Activated CD8-positive, alpha-beta memory T cell treated with anti-CD3 and anti-CD28 coated beads for 1 hour (primary cell): ENCODE data around the gene LCE1E.

Experiments
- DNase-seq, 2 donors: peaks; one replicate each; pipeline ENCODE4 v3.0.0-alpha.2; 2020; ENCODE audit warnings: low read depth in 1 of 2; ENCODE audit errors: extremely low read depth in 1 of 2

Gene LCE1E

GRCh38 chr1:152777510-152778137 is 8.4 kb upstream of the LCE1E start:
- DNase-seq: no peak

GRCh38 chr1:152783095-152783494 is 3.0 kb upstream of the LCE1E start:
- no peak for DNase-seq

GRCh38 chr1:152795686-152796085 is 9.6 kb downstream of the LCE1E start:
- DNase-seq: no peak

- DNase-seq: no peak
Observed at GRCh38 chr1:152796421-152796820, 10.4 kb downstream of the LCE1E start, which contains the start of gene LCE1D. Gene LCE1D, plus strand, starts transcription at chr1:152796721. Its CDS starts 1,074 bp downstream, at chr1:152797795.

- no peak for DNase-seq
Observed at GRCh38 chr1:152801333-152801732, 15.3 kb downstream of the LCE1E start.

- no peak for DNase-seq
Observed at GRCh38 chr1:152806576-152806975, 20.5 kb downstream of the LCE1E start, which contains the start of gene LCE1C. Gene LCE1C, minus strand, starts transcription at chr1:152806651. Its CDS starts 1,173 bp downstream, at chr1:152805478.

- no peak for DNase-seq
Observed at GRCh38 chr1:152811050-152811449, 25.0 kb downstream of the LCE1E start.

- DNase-seq: no peak
Observed at GRCh38 chr1:152811671-152812070, 25.6 kb downstream of the LCE1E start, which contains the start of gene LCE1B. Gene LCE1B, plus strand, starts transcription at chr1:152811971. Its CDS starts 476 bp downstream, at chr1:152812447.

- DNase-seq: no peak
Observed at GRCh38 chr1:152817309-152817708, 31.3 kb downstream of the LCE1E start.

- DNase-seq: no peak
Observed at GRCh38 chr1:152823294-152823693, 37.2 kb downstream of the LCE1E start.

GRCh38 chr1:152824964-152825363 is 38.9 kb downstream of the LCE1E start:
- DNase-seq: no peak

- DNase-seq: no peak
Observed at GRCh38 chr1:152827173-152827572, 41.1 kb downstream of the LCE1E start, which contains the start of gene LCE1A. Gene LCE1A, plus strand, starts transcription at chr1:152827473. Its CDS starts 0 bp downstream, at chr1:152827473.

- DNase-seq: no peak
Observed at GRCh38 chr1:152836870-152837269, 50.8 kb downstream of the LCE1E start.
